GM19455 (cell line): Measurements from ENCODE around the gene SLC38A2.

Experiments used
- ATAC-seq: cut with Tn5 transposase; IDR thresholded peaks from one replicate; pipeline ENCODE4 v1.9.1; 2021; ENCODE audit not compliant: unreplicated experiment

The SLC38A2 gene

DNA sequence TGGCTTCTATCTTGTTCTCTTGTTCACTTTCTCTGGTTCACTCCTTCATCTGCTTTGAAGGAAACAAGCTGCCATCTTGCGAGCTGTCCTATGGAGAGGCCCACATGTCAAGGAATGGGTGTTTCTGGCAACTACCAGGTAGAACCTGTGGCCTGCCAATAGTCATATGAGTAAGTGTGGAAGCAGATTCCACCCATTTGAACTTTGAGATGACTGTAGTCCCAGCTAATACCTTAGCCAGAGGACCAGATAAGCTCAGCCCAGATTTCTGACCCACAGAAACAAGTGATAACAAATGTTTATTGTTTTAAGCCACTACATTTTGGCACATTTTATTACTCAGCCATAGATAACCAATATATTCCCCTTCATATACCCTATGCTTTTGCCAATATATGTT is 4.0 kb upstream of the SLC38A2 start:
- no peak for ATAC-seq

DNA sequence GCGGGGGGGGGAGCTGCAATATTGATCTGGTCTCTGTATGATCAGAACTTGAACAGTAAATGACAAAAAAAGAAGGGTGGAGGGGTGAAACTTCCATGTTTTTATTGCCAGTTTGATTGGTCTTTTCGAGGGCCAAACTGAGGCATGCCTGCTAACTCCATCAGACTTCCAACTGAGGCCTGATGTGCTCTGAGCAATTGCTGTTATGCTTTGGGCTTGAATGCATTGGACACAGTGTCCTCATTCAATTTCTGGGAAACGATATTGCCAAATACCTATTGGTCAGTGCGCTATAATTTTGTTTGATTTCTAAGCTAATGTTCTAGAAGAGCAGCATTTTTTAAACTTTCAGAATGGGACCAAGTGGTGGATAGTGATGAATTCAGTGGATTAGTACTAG is 2.1 kb upstream of the SLC38A2 start:
- no peak for ATAC-seq

DNA sequence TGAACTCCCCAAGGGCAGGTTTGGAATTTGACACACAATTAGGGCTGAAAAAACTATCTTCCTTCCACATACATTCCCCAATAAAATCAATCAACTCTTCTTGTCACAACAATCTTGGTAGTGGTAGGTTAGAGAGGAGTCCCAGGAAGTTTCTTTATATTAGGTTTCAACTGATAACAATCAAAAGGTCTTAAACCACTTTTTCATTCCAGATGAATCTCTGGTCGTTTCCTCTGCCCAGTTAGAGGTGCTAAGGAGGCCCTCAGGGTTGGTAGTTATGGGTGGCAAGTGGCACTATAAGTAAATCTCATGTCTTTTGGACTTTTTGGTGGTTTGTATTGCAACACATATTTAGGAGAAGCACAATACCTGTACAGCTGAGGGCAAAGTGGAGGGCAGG is 1.7 kb upstream of the SLC38A2 start:
- ATAC-seq = no peak

DNA sequence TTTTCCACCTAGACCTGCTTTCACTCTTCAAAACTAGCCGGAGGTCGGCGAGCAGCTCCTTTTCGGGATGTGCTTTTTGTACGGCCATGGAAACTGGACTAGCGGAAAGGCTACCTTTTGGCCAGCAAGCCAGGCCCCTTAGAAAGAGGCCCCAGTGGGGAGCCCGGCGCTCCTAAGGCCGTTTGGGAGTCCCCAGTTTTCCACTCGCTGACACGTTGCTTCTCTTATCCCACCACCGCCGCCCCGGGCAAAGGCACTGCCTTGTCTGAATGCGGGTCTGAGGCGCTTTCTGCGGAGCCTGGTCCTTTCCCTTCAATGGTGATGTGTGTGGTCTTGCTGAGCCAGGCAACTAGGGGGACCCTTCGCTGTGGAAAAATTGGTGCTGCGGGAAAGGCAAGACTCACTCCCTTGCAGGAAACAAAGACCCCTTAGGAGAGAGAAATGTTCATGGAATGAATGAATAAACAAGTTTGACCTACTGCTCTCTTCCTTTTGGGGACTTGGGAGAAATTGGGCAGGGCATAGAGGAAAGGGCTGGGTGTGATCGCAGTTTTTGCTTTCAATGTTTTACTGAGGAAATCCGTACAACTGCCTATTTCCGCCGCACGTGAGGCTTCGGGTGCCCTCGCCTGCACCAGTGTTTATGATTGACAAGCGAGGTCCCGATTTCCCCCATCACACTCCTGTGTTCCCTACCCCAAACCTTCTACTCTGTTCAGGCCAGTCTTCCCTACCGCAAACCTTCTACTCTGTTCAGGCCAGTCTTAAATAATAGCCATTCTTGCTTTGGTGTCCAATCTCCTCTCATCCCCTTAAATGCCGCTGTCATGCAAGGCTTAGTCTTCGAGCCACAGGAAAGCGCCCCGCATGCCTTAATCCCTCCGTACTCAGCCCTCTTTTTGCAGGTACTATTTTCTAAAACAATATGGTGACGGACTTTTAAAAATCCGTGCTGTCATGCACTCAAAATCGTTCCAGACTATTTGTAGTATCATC is 1.0 kb upstream of the SLC38A2 start:
- ATAC-seq = no peak

DNA sequence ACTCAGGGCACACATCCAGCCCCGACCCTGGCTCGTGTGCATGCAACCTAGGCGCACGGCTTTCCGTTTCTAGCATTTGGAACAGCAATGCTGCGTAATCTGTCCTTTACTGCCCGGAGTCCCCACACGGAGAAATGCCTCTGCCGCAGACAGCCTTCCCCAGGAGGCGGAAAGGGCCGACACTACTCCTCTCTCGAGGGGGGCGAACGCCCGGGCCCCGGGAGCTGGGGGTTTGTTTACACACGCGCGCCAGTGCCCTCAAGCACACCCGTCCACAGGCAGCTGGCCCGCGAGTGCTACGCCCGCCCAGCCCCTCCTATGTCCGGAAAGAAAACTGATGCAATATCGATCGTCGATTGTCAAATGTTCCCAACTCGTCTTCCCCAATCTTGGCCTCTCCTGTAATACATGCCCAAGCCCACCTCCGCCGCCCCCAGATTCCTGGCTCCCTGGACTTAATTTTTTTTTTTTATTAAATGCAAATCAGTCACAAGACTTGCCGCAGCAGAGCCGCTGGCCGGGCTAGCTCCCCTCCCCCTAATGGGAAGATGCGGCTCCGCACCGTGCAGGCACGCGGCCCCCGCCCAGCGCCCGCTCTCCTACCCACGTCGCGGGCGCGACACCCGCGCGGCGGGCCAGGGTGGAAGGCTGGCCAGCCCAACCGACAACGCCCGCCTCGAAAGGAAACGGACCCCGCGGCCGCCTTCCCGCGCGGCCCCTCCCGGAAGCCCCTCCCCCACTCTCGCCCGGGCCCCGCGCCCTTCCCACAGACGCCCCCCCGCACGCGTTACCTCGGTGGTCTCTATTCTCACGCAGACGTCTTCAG is 642 bp downstream of the SLC38A2 start:
- peak; percentile 24 for ATAC-seq

DNA sequence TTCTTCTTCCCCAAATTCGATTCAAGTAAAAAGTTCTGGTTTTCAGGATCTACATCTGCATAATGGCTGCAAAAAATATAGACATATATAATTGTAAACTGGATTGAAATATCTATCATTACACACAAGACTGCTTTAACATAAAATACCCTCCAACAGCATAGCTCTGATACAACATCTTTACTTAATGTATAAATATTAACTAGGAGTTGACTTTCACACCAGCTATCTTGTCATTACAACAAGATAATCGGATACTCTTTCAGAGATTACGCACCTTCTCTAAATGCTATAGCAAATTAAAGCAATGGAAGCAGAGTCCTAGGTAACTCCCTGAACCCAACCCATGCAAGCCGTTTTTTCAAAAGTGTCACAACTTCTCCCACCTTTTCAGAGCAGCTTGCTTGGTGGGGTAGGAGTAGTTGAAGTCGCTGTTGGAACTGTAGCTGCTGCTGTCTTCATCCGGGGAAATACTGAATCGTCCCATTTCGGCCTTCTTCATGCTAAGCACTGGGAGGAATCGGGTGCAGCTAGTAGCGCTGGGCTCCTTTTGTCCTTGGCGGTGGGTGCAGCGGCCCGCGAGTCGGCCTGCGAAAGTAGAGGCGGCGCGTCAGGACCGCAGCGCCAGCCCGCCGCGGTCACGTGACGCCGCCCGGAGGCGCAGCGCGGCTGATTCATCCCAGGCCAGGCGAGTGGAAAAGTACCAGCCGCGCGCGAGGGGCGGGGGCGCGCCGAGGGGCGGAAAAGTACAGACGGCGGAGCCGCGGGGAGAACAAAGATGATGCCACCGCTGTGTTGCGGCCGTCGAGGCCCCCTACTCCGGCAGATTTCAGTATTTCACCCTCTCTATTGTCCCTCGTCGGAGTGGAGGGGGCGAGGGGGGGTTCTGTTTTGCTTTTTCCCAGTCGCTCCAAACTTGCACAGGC is 1.5 kb downstream of the SLC38A2 start:
- ATAC-seq = peak; percentile 51

DNA sequence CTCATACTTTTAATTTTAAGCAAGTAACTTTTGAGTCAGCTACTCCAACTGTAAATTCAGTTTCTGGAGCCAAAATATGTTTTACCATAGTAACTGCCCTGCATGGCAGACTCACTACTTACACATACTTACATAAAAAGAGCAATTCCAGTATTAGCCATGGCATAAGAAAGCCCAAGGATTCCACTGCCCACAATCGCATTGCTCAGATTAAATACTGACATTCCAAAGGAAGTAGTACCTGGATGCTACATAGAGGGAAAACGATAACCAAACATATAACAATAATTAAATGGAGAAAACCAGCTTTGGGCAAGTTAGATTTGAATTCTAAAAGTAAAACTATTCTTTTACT is 2.2 kb downstream of the SLC38A2 start:
- no peak for ATAC-seq

DNA sequence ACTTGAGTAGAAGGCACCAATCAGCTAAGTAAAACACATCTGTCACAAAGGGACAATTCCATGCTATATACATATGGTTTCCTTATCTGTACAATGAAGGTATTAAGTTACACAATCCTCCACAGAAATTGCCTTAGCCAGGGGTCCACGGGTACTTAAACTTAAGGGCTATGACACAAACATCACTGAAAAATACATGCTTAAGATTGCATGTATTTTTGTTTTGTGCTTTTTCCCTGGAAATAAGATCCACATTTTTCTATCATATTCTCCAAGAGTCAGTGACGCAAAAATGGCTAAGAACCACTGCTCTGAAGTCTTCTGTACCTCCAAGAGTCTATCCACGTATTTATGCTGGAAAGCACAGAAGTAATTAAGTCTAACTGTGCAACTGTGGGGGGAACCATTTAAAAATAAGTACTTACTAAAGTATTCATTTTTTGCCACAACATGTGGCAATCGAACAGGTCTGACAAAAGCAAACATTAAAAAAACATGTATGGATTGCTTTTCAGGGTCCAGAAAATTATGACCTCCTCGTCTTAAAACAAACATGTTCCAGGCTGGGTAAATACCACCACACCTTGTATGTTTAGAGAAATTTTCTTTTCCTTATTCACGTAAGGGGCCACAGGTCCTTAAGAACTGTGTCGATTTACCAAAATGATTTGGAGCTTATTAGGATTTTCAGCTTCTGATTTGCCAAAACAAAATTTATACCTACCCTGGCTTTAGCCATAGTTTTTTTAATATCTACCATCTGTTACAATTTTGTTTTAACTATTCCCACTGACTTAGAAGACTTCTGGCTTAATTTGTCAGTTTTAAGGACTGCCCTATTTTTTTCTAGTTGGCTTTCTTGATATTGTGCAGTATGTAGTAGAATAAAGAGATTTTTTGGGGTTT is 2.8 kb downstream of the SLC38A2 start:
- no peak for ATAC-seq

DNA sequence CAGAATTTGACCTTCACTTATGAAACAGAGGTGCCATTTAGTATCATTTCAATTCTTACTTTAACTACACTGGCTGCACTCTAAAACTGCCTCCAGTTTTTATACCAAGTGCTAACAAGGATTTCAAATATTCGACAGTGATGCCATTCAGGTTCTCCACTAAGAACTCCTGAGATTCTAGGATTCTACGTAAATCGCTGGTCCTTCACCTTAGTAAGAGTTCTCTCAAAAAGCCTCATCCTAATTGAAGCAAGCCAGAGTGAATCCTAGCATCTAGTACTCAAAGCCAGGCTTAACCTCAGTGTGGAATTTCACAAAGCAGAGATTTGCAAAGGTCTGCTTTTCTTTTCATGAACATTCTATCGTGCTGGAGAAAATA is 3.5 kb downstream of the SLC38A2 start:
- ATAC-seq = no peak

DNA sequence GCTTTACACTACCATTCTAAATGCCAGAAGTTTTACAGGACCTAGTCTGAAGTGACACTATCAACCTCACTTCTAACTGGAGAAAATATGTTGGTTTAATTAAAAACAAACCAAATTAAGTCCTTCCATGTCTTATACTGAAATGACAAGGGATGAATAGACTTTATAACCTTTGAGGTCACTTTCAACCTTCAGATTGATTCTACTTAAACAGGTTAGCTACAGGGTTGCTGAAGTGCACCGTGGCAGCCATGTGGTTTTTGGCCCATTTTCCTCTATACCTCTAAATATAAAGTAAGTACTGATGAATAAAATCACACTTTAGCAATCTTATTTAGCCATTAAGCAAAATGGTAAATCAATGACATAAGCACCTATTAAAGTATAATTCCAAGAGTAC is 3.9 kb downstream of the SLC38A2 start:
- ATAC-seq = no peak

DNA sequence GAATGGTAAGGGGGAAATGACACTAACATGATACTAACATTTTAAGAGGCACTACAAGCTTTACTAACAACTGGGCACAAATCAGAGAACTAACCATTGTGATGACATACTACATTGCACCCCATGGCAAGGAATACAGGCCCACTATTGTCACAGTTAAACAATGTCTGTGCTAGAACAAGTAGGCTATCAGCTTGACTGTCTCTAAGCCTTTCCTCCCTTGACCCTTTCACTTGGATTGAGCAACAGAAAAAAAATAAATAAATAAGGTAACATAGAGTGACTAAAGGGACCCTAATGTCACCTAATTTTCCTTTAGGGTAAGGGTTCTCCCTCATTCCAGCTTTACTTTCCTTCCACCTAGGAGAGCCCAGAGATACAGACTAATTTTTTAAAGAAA is 4.4 kb downstream of the SLC38A2 start:
- no peak for ATAC-seq

DNA sequence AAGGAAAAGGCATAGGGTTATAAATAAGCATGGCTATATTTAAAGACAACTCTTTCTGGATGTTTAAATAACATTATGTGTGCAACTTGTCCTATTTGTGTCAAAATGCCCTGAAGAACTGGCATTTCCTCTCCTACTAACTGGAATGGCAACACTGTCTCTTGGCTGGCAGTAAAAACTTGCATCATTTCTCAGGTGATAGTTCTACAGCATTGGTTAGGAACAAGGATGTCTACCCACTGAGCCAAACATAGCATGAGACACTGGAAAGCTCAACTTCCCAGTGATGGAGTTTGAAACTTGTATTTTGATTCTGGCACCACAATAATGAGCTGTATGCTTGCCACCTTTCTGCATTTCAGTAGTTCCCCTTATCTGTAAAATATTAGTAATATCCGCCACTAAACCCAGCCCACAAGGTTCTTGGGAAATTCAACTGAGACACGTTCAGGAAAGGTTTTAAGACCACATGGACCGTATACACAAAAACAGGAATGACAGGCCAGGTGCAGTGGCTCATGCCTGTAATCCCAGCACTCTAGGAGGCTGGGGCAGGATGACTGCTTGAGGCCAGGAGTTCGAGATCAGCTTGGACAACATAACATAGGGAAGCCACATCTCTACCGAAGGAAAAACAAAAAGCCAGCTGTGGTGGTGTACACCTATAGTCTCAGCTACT is 5.1 kb downstream of the SLC38A2 start:
- ATAC-seq = no peak

DNA sequence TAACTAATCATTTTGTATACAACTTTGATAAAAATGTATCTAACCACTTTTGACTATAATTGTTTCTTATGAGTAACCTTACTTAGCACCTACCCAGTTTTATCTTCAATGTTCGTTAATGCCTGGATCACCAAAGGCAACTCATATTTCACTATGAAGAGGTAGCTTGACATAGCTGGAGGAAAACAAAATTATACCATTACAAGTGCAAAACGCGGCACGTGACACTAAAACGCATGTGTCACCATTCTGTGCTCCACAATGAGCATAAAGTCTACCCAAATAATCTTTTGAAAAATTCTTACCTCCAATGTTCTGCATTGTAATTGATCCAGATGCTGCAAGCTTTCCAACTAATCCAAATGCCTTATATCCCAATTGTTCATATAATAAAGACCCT is 5.8 kb downstream of the SLC38A2 start:
- ATAC-seq = no peak

DNA sequence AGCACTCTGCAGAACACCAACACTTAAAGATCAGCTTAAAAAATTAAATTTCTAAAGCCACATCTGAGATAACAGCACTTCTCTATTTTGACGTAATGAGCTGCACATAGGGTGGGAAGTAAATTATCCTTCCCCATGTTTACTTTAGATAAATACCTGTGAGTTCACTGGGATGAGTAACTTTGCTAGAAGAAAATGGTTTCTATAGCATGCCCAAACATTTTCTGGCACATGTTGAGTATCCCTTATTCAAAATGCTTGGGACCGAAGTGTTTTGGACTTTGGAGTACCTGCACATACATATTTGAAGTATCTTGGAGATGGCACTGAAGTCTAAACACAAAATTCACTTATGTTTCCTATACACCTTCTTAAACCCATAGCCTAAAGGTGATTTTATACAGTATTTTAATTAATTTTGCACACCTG is 6.6 kb downstream of the SLC38A2 start:
- no peak for ATAC-seq

DNA sequence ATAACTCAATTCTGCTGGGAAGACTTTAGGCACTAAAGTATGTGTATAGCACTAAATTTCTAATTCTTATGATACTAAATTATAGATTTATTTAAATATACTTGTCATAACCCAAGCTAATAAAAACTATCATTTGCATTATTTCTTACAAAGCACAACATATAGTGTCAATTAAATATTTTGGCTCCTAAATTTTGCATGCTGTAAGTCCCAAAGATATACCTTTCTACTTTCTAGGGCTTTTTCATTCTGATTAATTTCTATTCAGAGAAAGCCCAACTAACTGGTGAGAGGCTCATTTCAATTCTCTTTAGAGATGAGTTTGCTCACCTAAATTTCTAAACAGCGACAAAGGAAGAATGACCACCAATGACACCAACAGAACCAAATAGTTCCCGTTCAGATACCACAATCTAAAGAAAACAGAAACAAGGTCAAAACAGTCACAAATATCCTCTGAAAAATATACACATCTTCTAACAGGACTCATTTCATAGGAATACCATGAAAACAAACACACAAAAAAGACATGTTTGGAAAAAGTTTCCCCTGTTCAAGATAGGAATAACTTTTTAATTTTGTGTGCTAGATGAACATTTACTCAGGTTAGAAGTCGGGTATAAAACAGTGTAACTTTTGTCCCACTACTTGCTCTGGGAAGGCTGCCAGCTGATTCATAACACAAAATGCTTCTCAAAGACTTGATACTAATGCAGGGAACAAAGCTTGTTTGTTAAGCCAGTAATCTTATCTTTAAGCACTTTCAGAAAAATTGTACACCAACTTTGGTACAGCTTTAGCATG is 7.6 kb downstream of the SLC38A2 start:
- no peak for ATAC-seq

DNA sequence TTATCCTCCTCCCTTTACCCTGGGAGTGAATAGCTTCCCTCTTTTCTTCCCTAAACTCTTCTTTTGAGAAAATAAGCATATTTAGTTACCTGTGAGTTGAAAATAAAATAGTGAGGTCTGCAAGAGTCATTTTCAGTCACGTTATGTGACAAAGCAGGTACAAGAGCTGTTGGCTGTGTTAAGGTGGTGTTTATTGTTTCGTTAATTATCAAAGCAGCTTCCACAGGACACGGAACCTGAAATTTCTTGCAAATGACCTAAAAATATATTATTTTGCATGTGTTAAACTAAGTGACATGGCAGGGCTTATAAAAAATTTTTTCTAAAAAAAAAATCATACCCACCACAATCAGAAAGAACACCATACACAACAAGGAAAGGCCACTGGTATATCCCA is 8.3 kb downstream of the SLC38A2 start:
- no peak for ATAC-seq

DNA sequence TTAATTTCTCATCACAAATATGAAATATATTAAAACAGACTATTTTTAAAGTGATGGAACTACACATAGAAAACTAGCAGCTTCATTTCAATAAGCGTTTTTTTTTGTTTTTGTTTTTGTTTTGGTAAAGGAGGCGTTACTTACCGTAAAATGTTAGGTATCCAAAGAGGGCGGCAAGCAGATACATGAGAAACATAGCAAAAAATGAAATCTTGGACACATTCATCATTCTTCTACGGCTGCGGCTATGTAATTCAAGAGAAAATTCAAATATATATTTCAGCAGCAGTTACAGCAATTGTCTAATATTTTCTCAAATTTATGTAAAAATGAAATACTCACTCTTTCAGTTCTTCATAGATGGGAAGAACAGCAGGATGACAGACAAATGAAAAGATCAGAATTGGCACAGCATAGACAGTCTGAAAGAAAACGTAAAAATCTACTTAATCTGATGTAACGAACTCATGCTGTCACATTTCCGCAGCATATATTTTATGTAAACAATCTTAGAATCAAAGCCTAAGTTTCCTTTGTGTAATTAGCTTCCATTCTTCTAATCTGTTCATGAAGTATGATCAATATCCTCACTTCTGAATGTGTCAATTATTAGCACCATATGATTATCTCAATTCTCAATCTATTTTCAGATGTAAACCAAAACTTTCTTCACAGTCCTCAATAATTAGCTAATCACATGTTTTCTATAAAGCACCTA is 8.8 kb downstream of the SLC38A2 start:
- no peak for ATAC-seq
